Melanocyte of skin (primary cell): ENCODE measurements around the gene CISH. TPM values are rescaled to one million over a fixed set of nuclear protein-coding genes. Genes with fewer than 3 reads are reported as not detected.

ENCODE experiments used
- total RNA-seq, 2 donors: library from RNA; depleted of rRNA; stranded (reverse); fragments of >200 nt; gene quantifications; 2 replicates each; pipeline ENCODE4 v1.2.3, GENCODE V29; 2012

Gene CISH, protein sequence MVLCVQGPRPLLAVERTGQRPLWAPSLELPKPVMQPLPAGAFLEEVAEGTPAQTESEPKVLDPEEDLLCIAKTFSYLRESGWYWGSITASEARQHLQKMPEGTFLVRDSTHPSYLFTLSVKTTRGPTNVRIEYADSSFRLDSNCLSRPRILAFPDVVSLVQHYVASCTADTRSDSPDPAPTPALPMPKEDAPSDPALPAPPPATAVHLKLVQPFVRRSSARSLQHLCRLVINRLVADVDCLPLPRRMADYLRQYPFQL
- under 1 TPM; 0.34 to 0.67 TPM for total RNA-seq

DNA sequence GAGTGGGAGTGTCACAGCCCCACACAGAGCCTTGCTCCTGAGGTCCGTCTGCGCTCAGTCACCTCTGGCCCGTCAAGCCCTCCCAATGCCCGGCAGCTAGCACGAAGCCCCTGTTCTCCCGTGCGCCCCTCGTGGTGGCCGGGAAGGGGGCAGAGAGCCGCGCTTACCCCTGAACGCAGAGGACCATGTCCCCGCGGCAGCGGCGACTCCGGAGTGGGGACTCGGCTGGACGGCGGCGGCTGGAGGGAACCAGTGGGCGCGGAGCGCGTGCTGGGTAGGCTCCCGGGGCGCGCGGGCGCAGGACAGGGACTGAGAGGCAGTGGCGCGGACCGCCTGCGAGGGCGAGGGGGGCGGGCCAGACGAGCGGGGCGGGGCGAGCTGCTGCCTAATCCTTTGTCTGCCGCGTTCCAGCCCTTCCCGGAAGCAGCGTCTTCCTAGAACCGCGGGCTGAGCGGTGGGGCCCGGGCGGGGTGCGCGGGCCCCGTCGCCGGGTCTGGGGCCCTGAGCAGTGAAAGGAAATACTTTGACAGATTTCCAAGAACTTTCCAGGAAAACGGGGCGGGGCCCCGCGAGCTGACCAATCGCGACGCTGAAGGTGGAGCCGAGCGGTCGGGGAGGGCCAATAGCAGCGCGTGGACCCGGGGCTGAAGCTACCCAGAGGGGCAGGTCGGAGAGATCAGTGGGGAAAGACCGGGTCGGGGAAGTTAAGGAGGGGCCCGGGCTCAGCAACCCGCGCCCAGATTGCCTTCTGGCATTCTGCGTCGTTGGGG lies at the start of gene CISH:
Gene CISH (minus strand): TSS at position 311 of the 770 bp plus-strand sequence. CDS start 124 bp downstream, at position 187.

DNA sequence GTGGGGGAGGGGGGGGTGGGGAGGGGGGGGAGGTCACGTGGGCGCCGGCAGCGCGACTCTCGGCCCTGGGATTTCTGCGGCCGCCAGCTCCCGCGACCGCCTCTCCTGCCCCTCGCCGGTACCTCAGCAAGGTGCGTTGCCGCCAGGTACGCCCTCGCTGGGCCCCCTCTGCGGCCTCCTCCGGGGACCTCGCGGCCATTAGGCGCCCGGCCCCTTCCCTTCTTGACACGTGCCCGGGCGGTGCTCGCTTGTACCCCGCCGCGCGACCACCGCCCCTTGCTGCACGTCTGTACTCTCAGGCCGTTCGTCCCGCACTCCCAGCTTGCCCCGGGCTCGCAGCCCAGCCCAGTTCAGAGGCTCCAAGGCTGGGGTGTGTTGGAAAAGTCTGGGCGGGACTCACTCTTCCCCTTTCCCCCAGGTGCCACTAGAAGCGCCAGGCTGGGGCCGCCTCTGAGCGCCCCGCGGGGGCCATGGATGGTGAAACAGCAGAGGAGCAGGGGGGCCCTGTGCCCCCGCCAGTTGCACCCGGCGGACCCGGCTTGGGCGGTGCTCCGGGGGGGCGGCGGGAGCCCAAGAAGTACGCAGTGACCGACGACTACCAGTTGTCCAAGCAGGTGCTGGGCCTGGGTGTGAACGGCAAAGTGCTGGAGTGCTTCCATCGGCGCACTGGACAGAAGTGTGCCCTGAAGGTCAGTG lies 5.7 kb upstream of the CISH start, which contains the start of gene MAPKAPK3:
Gene MAPKAPK3 (plus strand): TSS at position 56 of the 696 bp plus-strand sequence. CDS start 415 bp downstream, at position 471.

DNA sequence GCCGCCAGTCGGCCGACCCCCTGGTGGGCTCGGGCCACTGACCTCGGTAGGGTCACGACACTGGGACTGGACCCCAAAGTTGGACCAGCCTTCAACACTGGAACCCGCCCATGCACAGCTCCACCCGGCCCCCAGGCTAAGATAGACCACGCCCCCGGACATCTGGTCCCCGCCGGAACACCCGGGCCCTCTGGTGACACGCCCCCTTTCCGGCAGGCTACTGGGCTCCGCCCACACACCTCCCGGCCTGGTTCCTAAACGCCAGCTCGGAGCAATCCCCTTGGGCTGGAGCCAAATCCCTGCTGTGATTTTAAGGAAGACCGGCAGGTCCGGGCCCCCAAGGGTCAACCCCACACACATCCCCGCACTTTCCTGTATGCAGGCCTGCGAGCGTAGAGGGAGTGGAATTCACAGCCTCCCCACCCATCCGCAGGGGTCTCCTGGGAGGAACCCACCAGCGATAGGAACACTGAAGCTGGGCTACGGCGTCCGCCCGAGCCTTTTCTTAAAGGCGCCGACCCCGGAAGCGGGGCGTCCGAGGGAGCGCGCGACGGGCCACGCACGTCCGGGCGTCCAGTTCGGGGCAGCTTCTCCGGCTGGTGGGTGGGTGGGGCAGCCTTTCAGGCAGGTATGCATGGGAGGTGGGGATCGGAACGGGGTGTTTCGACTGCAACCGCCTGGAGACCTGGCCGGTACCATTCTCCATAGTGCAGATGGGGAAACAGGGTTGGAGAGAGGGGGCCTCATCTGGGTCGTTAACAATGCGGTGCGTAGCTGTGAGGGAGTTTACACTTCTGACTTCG lies 42.4 kb downstream of the CISH start, which contains the start of gene HEMK1:
Gene HEMK1 (plus strand): TSS at position 576 of the 803 bp plus-strand sequence. CDS start 1,583 bp downstream, outside the sequence.

DNA sequence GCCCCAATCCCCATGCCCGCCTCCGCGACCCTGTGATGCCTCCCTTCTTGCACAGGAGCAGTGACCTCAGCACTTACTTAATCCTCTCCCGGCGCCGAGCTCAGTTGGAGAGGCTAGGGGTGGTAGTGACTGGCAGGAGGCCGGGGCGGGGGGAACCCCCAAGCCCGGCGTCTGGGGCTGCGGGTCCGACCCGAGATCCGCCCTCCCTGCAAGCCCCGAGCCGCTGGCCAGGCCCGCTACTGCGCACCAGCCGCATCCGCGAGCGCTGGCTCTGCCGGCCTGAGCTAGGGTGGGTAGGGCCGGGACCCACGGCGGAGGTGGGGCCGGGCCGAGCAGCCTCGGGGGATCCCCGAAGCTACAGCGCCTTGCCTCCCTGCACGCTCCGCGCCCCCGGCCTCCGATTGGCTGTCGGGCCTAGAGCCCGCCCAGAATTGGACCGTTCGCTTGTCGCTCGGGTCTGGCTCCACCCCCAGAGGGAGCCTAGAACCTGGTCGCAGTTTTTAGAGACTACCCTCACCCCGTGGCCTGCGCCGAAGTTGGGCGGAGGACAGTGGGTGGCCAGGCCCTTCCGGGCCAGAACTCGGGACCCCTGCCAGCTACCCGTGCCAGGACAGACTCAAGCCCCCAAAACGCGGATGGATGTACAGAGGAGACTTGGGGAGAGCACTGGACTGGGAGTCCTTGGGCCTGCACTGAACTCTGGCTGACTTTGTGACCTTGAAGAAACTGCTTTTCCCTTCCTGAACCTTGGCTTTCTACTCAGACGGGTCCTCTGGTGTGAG lies 44.0 kb downstream of the CISH start, which contains the start of gene C3orf18:
Gene C3orf18 (minus strand): TSS at position 362 of the 782 bp plus-strand sequence. CDS start 2,048 bp downstream, outside the sequence.

Other genes with a start within 250 kb of the CISH start
- gene CACNA2D2, start 108.1 kb downstream of the CISH start, total RNA-seq, result not detected
- gene C3orf18, start 44.0 kb downstream of the CISH start, total RNA-seq, result 10 to 100 TPM in 1 of 2 donors, 1 to 10 TPM in 1; 7.7 to 14.8 TPM
- 1 to 10 TPM; 6.0 to 6.2 TPM for gene HEMK1, start 42.3 kb downstream of the CISH start, total RNA-seq
- 10 to 100 TPM; 47.1 to 66.9 TPM for gene MAPKAPK3, start 5.4 kb upstream of the CISH start, total RNA-seq
- under 1 TPM in 1 of 2 donors, not detected in 1; under 0.01 TPM for gene DOCK3, start 63.2 kb upstream of the CISH start, total RNA-seq